Measurements from ENCODE around the gene PITPNC1. TPM values are rescaled to one million over a fixed set of nuclear protein-coding genes. Genes with fewer than 3 reads are reported as not detected.

The PITPNC1 gene
- polyA plus RNA-seq, 1 of the 3 experiments (the other 2 are of a cell fraction), result 18.4 TPM

GRCh38 chr17:67349420-67349819, 27.7 kb upstream of the PITPNC1 start:
- no peaks in the 10 kb centered on the region; a peak in 1 of 4 replicates for H3K4me1 ChIP-seq (ENCODE audit: control insufficient read depth in 1 of 2, insufficient read depth in 2 of 2, low read depth in 1 of 2, low read length in 1 of 2)
- DNase-seq, result no peak
- H2AFZ ChIP-seq (ENCODE audit: low read depth), result no peak overlapping the region
- peaks cover 9% of the 10 kb centered on the region for H3F3A ChIP-seq (replicated peaks; ENCODE audit: insufficient read depth)
- no peak overlapping the region for H3K9ac ChIP-seq
- no peak overlapping the region for H3K27ac ChIP-seq (ENCODE audit: low read depth in 2 of 2, low read length in 1 of 2)
- H3K9me2 ChIP-seq, result no peaks in the 10 kb centered on the region
- 96% methylated on average over 1 of the region's 1 CpG for WGBS (ENCODE audit: low lambda C conversion rate)
- H3K4me3 ChIP-seq (ENCODE audit: low read depth in 2 of 2, low read length in 1 of 2), result no peak overlapping the region
- CTCF ChIA-PET, result interaction anchor here (1.3 to 1.4 kb wide), 2 partner anchors 14 to 26 kb away, joined by 4 to 5 read pairs; no protein-coding TSS in a partner anchor
- no peak overlapping the region for H3K4me2 ChIP-seq
- no peaks in the 10 kb centered on the region for H3K27me3 ChIP-seq (ENCODE audit: insufficient read depth)
- H4K20me1 ChIP-seq (ENCODE audit: insufficient read depth), result peaks cover 3% of the 10 kb centered on the region; the same call in 1 of the 2 replicates
- no peak for TF ChIP-seq RFX5 (IDR thresholded peaks at IDR 0.05; ENCODE audit: low read length)
- no peak for TF ChIP-seq NFIC (IDR thresholded peaks at IDR 0.05; ENCODE audit: borderline replicate concordance)
- H3K79me2 ChIP-seq (ENCODE audit: insufficient read depth), result peaks cover 39% of the 10 kb centered on the region
- no peaks in the 10 kb centered on the region for H3K9me3 ChIP-seq
- POLR2A ChIA-PET, result interaction anchor here (1.4 kb wide), 1 partner anchor 16 kb away, joined by 3 read pairs; no protein-coding TSS in a partner anchor
- peaks cover 69 to 96% of the 10 kb centered on the region in 2 experiments for H3K36me3 ChIP-seq (replicated peaks in 1 of 2; ENCODE audit: control insufficient read depth in 1 of 2, insufficient read depth in 2 of 2, low read length in 1 of 2)

DNA sequence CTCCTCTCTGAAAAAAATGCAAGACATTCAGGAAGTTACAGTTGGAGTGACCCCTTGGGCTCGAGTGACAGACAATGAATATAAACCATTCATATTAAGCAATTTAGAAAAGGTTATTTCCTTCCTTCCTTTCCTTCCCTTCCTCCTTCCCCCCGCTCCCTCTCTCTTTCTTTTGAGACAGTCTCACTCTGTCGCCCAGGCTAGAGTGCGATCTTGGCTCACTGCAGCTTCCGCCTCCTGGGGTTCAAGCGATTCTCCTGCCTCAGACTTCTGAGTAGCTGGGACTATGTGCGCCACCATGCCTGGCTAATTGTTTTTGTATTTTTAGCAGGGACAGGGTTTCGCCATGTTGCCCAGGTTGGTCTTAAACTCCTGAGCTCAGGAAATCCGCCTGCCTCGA, 23.9 kb upstream of the PITPNC1 start:
- Histone ChIP-seq H3K9me3 (no peaks in the 10 kb centered on the region), H3K4me2 (no peak overlapping the region), H3K4me3 (ENCODE audit: low read depth in 2 of 2, low read length in 1 of 2) (no peak overlapping the region), H3K9me2 (no peaks in the 10 kb centered on the region), H3F3A (replicated peaks; ENCODE audit: insufficient read depth) (peaks cover 3% of the 10 kb centered on the region), H3K4me1 (ENCODE audit: control insufficient read depth in 1 of 2, insufficient read depth in 2 of 2, low read depth in 1 of 2, low read length in 1 of 2) (no peaks in the 10 kb centered on the region; a peak in 1 of 4 replicates), H3K79me2 (ENCODE audit: insufficient read depth) (peaks cover 74% of the 10 kb centered on the region), H3K27me3 (ENCODE audit: insufficient read depth) (no peaks in the 10 kb centered on the region), H3K36me3 (replicated peaks in 1 of 2; ENCODE audit: control insufficient read depth in 1 of 2, insufficient read depth in 2 of 2, low read length in 1 of 2) (peaks cover 62 to 83% of the 10 kb centered on the region in 2 experiments), H3K9ac (no peak overlapping the region), H2AFZ (ENCODE audit: low read depth) (no peak overlapping the region), H4K20me1 (ENCODE audit: insufficient read depth) (peaks cover 13% of the 10 kb centered on the region), H3K27ac (ENCODE audit: low read depth in 2 of 2, low read length in 1 of 2) (no peak overlapping the region)
- no peak for DNase-seq
- 89% methylated on average over 10 of the region's 10 CpGs for WGBS (ENCODE audit: low lambda C conversion rate)
- CTCF ChIA-PET, result interaction anchor here (0.6 to 2.4 kb wide), 3 partner anchors 21 to 364 kb away, joined by 3 to 12 read pairs (median 4); no protein-coding TSS in a partner anchor
- POLR2A ChIA-PET, result interaction anchor here (0.7 to 0.9 kb wide), 2 partner anchors 10 to 20 kb away, joined by 3 read pairs; no protein-coding TSS in a partner anchor
- TF ChIP-seq EZH2phosphoT487 (IDR thresholded peaks at IDR 0.05; ENCODE audit: borderline replicate concordance, low read depth) (no peak), TCF12 (IDR thresholded peaks at IDR 0.05) (no peak), FOXJ3 (CRISPR knock-in tag; IDR thresholded peaks at IDR 0.05) (no peak), RAD21 (IDR thresholded peaks at IDR 0.05; ENCODE audit: low read length) (no peak), JUND (IDR thresholded peaks at IDR 0.05) (no peak), MEF2A (IDR thresholded peaks at IDR 0.05; ENCODE audit: borderline replicate concordance, low read depth) (no peak), NRF1 (IDR thresholded peaks at IDR 0.05; ENCODE audit: low read depth, low read length) (no peak), PBX3 (IDR thresholded peaks at IDR 0.05) (no peak), CHD2 (IDR thresholded peaks at IDR 0.05; ENCODE audit: low read length, partially characterized antibody) (no peak), ZBTB33 (IDR thresholded peaks at IDR 0.05; ENCODE audit: borderline replicate concordance, low read depth) (no peak), YY1 (IDR thresholded peaks at IDR 0.05; ENCODE audit: low read depth) (no peak)
